CD4-positive, alpha-beta T cell treated with Interleukin-17A for 1 hour (primary cell): ENCODE results near the gene MCFD2.
"Not testable (repeated sequence)": the region's sequence is repeated elsewhere in the genome, so short reads cannot be mapped to it uniquely, and the experiment has no call there.

Experiments
- DNase-seq: peaks from one replicate; pipeline ENCODE4 v3.0.0-alpha.2; 2020

The MCFD2 gene

DNA sequence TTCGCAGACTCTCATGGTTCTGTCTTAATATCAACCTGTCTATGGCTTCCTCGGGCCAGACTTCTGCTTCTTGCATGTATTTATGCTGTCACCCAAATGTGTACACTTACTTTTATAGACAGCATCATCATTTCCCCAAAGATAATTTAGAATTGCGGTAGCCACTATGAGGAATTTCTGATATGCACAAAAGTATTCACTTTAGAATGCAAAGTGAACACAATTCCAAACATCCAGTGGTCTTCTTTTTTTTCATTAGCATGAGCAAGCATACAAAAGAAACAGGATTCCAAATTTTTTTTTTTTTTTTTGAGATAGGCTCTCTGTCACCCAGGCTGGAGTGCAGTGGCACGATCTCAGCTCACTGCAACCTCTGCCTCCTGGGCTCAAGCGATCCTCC is 21.0 kb upstream of the MCFD2 start:
- no peak for DNase-seq

GRCh38 chr2:46935071-46935470 is 19.5 kb upstream of the MCFD2 start:
- no peak for DNase-seq

DNA sequence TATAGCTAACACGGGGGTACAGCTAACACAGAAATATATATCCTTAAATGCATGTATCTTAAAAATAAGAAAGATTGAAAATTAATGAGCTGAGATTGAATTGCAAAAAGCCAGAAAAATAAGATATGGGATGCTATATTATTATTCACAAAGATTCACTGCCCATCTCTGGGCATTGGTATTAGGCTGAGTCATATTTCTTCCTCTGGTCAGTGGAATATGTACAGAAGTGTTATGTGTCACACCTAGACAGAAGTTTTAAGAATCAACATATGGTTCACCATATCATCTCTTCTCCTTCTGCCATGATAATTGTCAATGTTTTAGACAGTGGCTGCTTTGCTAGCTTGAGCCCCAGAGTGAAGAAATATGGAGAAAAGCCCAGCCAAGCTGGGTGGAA is 14.0 kb upstream of the MCFD2 start:
- no peak for DNase-seq

GRCh38 chr2:46926863-46927262 is 11.3 kb upstream of the MCFD2 start:
- no peak for DNase-seq

DNA sequence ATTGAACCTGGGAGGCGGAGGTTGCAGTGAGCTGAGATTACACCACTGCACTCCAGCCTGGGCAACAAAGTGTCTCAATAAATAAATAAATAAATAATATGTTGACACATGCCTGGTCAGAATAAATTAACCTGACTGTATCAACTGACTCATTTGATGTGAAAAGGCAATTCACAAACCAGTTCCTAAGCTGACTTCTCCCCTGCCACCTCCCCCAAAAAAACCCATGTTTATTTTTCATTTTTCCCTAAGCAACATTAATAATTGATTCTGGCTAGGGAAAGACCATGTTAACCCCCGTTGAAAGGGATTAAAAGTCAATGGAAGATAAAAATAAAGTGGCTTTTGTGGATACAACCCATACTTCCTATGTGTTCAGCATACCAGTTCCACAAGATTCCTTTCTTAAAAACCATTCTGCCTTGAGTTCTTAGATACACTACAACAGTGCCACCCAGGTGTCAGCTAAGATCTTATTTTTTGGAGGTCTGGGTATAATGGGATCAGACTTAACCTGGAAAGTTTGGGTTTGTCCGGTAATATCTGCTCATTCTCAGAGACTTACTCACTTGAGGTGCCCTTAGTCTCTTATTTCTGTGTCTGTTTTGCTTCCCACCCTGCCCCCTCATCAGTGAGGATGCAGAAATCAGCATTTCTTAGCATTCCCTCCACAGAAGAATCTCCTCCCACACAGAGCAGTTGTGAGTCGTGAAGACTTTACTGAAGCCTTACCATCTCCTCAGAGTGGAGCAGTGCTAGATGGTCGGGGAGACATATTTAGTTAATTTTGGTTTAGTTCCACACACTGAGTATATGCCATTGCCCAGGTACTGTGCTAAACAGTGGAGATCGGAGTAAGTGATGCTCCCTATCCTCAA is 10.1 kb upstream of the MCFD2 start:
- DNase-seq = no peak

GRCh38 chr2:46924608-46925007 is 9.0 kb upstream of the MCFD2 start:
- DNase-seq = no peak

DNA sequence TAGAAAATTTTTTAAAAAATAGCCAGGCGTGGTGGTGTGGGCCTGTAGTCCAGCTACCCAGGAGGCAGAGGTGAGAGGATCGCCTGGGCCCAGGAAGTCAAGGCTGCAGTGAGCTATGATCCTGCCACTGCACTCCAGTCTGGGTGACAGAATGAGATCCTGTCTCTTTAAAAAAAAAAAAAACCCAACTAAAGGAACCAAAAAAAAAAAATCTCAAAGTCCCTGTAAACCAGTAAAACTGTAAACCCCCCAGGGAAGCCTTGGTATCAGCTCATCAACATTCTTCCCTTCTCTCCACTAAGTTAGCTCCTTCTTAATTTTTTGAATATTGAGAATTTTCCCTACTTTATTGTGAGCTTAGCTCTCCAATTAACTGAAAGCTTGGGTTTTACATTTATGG is 8.4 kb upstream of the MCFD2 start:
- DNase-seq = no peak

DNA sequence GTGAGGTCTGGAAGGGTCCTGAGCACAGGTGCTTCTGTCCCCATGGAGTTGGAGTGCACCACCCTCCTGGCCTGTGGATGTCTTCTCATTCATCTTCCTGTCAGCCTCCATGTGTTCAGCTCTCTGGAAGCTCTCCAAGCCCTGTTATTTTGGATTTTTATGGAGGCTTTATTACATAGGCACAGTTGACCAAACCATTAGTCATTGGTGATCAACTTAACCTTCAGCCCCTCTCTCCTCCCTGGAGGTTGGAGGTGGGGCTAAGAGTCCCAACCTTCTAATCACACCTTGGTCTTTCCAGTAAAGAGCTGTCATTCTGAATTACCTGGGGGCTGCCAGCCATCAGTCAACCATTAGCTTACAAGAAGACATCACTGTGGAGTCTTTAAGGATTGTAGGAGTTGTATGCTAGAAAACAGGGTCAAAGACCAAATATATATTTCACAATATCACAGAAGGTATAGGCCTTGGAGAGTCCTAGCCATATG is 7.5 kb upstream of the MCFD2 start:
- no peak for DNase-seq

DNA sequence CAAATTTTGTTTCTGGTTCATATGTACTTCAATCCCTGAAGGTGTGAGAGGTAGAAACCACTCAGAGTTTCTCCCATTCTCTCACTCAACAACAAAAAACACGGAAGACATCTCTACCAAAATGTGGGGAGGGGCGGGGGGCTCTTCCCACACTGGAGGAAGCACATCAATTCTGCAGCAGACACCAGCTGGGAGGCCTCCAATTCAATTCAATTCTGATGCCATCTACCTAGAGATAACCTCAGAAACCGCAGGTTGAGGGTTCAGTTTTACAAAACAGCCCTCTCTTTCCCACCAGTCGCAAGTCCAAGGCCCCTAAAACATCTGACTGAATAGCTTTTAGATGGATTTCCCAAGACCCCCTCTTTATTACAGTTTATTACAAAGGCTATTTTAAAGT is 7.0 kb upstream of the MCFD2 start:
- no peak for DNase-seq

DNA sequence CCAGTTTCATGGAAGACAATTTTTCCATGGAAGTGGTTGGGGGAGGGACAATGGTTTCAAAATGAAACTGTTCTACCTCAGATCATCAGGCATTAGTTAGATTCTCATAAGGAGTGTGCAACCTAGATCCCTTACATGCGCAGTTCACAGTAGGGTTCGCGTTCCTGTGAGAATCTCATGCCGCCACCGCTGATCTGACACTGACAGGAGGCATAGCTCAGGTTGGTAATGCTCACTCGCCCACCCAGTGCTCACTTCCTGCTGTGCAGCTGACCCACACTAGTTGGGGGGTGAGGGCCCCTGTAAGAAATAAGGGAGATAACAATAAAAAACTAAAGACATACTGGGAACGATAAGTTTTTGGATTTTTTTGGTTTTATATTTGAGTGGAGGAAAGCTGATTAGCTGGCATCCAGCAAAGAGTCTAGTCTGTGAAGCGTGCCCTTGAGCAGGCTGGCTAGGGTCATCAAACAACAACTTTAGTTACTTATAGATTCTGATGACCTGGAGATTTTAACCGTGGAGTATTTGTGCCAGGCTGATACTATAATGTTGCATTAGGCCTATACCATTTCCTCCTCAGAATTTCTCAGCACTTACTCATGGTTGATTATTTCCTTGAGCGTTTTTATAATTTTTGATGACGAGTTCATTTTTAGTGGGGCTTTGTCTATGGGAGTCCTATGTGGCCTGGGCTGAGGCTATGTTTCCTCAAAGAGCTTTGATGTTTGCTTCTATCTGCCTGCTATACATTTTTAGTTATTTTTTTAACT is 6.3 kb upstream of the MCFD2 start:
- DNase-seq = no peak

DNA sequence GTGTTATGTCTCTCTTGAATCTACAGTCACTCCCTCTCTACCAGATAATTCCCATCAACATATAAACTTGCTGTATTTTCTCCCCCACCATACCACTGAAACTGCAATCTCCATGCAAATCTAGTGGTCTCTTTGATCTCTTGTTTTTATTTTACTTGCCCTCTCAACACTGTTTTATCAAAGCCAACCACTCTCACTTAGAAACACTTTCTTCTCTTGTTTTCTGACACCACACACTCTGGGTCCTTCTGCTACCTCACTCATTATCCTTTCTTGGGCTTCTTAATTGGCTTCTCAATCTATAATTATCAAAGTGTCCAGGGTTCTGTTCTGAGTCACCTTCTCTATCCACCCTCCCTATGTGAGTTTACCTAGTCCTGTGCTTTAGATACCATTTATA is 2.0 kb upstream of the MCFD2 start:
- DNase-seq = peak; percentile 58

- peak; percentile 84 for DNase-seq
Observed at GRCh38 chr2:46915811-46916630, 415 bp upstream of the MCFD2 start.

DNA sequence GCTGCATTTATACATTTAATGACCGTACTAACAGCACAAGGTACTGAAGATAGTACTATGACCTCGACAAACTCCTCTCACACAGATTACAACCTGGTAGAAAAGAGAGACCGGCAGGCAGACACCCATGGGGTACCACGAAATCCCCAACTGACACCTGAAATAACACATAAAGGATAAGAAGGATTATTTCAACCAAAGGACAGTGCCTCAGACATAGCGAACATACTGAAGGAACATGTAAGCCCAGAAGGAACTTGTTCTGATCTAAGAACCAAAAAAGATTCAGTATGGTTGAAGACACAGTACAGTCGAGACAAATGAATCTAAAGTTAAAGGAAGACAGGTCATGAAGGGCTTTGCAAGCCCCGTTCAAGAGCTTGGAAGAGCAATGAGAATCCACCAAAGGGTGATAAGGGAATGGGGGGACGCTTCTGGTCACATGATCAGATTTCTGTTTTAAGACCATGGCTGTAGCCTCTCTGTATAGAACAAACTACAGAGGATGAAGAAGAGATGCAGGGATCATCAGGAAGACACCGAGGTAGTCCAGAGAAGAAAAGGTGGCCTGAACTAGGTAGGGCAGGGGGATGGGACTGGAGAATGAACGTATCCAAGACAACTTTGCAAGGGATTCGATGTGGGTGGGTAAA is 902 bp downstream of the MCFD2 start:
- no peak for DNase-seq

- no peak for DNase-seq
Observed at GRCh38 chr2:46913471-46914381, 1.9 kb downstream of the MCFD2 start.

GRCh38 chr2:46909771-46910419 is 5.7 kb downstream of the MCFD2 start:
- DNase-seq = no peak

- DNase-seq = no peak
Observed at GRCh38 chr2:46909150-46909549, 6.5 kb downstream of the MCFD2 start.

- not testable (repeated sequence) for DNase-seq
Observed at GRCh38 chr2:46904908-46905678, 10.5 kb downstream of the MCFD2 start.

DNA sequence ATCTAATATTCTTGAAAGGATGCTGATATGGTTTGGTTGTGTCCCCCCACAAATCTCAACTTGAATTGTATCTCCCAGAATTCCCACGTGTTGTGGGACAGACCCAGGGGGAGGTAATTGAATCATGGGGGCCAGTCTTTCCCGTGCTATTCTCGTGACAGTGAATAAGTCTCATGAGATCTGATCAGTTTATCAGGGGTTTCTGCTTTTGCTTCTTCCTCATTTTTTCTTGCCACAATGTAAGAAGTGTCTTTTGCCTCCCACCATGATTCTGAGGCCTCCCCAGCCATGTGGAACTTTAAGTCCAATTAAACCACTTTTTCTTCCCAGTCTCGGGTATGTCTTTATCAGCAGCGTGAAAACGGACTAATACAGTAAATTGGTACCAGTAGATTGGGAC is 12.6 kb downstream of the MCFD2 start:
- not testable (repeated sequence) for DNase-seq

DNA sequence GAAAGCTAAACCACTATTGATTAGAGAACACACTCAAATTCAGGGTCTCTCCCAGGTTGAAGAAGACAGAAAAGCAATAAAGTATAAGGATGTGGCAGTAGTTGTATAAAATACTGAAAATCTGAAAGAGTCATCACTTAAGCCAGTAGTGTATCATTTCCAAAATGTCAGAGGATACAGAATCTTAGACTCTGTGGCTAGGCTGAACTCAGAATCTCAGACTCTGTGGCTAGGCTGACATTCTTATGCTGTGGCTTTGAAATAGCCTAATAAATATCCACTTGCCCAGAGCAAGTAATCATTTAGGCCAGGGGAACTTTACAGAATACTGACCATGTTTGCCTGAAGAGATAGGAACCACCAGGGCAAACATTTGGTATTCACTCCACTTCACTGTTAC is 13.1 kb downstream of the MCFD2 start:
- no peak for DNase-seq

- no peak for DNase-seq
Observed at GRCh38 chr2:46901611-46902010, 14.0 kb downstream of the MCFD2 start.
